H1 (cell line): Measurements from ENCODE around the gene CRADD. TPM values are rescaled to one million over a fixed set of nuclear protein-coding genes. Genes with fewer than 3 reads are reported as not detected.

Experiments
- CTCF ChIA-PET: fragments of 300-600 bp; sonication (Branson Sonifier 250); formaldehyde crosslinking; loops from one replicate; lab custom pipeline; 2021; ENCODE audit not compliant: partially characterized antibody; lab: Charles Lee
- POLR2A ChIA-PET: fragments of 300-600 bp; sonication (Branson Sonifier 250); formaldehyde crosslinking; loops from one replicate; lab custom pipeline; 2021; ENCODE audit warnings: inconsistent platforms; ENCODE audit not compliant: partially characterized antibody; lab: Charles Lee
- DNase-seq, 2 experiments: peaks; one replicate each; pipeline versions ENCODE4 v3.0.0 to v3.0.0-alpha.2; 2010 to 2022; ENCODE audit warnings: low spot score in 2 of 2, low read depth in 1 of 2, mixed read lengths in 1 of 2
- FAIRE-seq: peaks from 2 replicates; lab custom pipeline; 2011; peaks lifted over from hg19 to GRCh38; lab: Jason Lieb, UNC
- H2AFZ ChIP-seq: 2 replicates; pipeline ENCODE4 v1.8.1; 2012; ENCODE audit warnings: low read length, inconsistent platforms
- H2AK5ac ChIP-seq: 2 replicates; pipeline ENCODE4 v1.6.1; 2013; ENCODE audit warnings: low read depth, low read length
- H2BK120ac ChIP-seq: replicated peaks from 2 replicates; pipeline ENCODE3; 2013; ENCODE audit warnings: low read depth, low read length, inconsistent platforms
- H2BK12ac ChIP-seq: 2 replicates; pipeline ENCODE4 v1.6.1; 2013; ENCODE audit warnings: low read depth, low read length
- H2BK15ac ChIP-seq: 2 replicates; pipeline ENCODE4 v1.6.1; 2013; ENCODE audit warnings: low read length
- H2BK20ac ChIP-seq: 2 replicates; pipeline ENCODE4 v1.6.1; 2013; ENCODE audit warnings: low read length
- H2BK5ac ChIP-seq: 2 replicates; pipeline ENCODE4 v1.6.1; 2013; ENCODE audit warnings: low read depth, low read length
- H3K14ac ChIP-seq: 2 replicates; pipeline ENCODE4 v1.6.1; 2013; ENCODE audit warnings: inconsistent platforms; ENCODE audit not compliant: insufficient read length
- H3K18ac ChIP-seq: 2 replicates; pipeline ENCODE4 v1.6.1; 2013; ENCODE audit warnings: low read length; ENCODE audit errors: extremely low read depth
- H3K23ac ChIP-seq: 2 replicates; pipeline ENCODE4 v1.6.1; 2013; ENCODE audit warnings: inconsistent platforms; ENCODE audit not compliant: insufficient read length
- H3K23me2 ChIP-seq: 2 replicates; pipeline ENCODE4 v1.6.1; 2013; ENCODE audit warnings: low read depth, low read length
- H3K27ac ChIP-seq: 2 replicates; pipeline ENCODE4 v1.6.1; 2011; ENCODE audit warnings: low read depth, low read length, inconsistent platforms
- H3K27me3 ChIP-seq, 4 experiments: replicated peaks in 1 of 4; 1 replicate in 1 of 4; 2 replicates in 3 of 4; pipeline versions ENCODE4 v1.6.1 to v1.8.1; 2011 to 2013; ENCODE audit warnings: low read length in 3 of 4, mild to moderate bottlenecking in 3 of 4, inconsistent platforms in 2 of 4, mixed read lengths in 2 of 4, moderate library complexity in 1 of 4; ENCODE audit not compliant: control insufficient read depth in 3 of 4, insufficient read depth in 3 of 4; ENCODE audit errors: extremely low read depth in 1 of 4
- H3K36me3 ChIP-seq, 4 experiments: 2 replicates each; pipeline versions ENCODE4 v1.6.1 to v1.8.1; 2011 to 2013; ENCODE audit warnings: mild to moderate bottlenecking in 4 of 4, low read length in 3 of 4, moderate library complexity in 2 of 4, control low read depth in 1 of 4, inconsistent platforms in 1 of 4; ENCODE audit not compliant: insufficient read depth in 4 of 4, control insufficient read depth in 2 of 4
- H3K4ac ChIP-seq: replicated peaks from 2 replicates; pipeline ENCODE3; 2013; ENCODE audit warnings: low read length, low read depth, mixed read lengths, inconsistent platforms; ENCODE audit not compliant: insufficient read length
- H3K4me1 ChIP-seq, 4 experiments: replicated peaks in 1 of 4; 1 replicate in 1 of 4; 2 replicates in 3 of 4; pipeline versions ENCODE4 v1.6.1 to v1.8.1; 2011 to 2013; ENCODE audit warnings: low read length in 3 of 4, inconsistent platforms in 2 of 4, mixed read lengths in 1 of 4; ENCODE audit not compliant: insufficient read depth in 4 of 4, control insufficient read depth in 3 of 4
- H3K4me2 ChIP-seq, 2 experiments: 2 replicates each; pipeline versions ENCODE4 v1.6.1 to v1.8.1; 2011 to 2013; ENCODE audit warnings: low read depth in 2 of 2, low read length in 2 of 2, control low read depth in 1 of 2, inconsistent platforms in 1 of 2, mild to moderate bottlenecking in 1 of 2; ENCODE audit not compliant: insufficient read depth in 1 of 2
- H3K4me3 ChIP-seq, 4 experiments: fragments of 200-600, 300-600 bp in 1 of 4; sonication (generic), shearing (Covaris generic), sonication (Bioruptor Twin) in 1 of 4; 2 replicates each; pipeline versions ENCODE4 v1.5.1 to v1.8.1; 2011 to 2016; ENCODE audit warnings: low read length in 4 of 4, low read depth in 3 of 4, control low read depth in 2 of 4, inconsistent platforms in 2 of 4, mild to moderate bottlenecking in 2 of 4, mixed read lengths in 1 of 4, moderate library complexity in 1 of 4; ENCODE audit not compliant: insufficient read depth in 2 of 4; ENCODE audit errors: extremely low read depth in 1 of 4
- H3K56ac ChIP-seq: replicated peaks from 2 replicates; pipeline ENCODE3; 2013; ENCODE audit warnings: low read depth, mild to moderate bottlenecking, mixed read lengths, low read length, inconsistent platforms; ENCODE audit not compliant: insufficient read length
- H3K79me1 ChIP-seq: 2 replicates; pipeline ENCODE4 v1.6.1; 2013; ENCODE audit warnings: low read depth, low read length, control low read depth
- H3K79me2 ChIP-seq, 2 experiments: 2 replicates each; pipeline versions ENCODE4 v1.6.1 to v1.8.1; 2012 to 2013; ENCODE audit warnings: low read length in 2 of 2, mild to moderate bottlenecking in 2 of 2, inconsistent platforms in 1 of 2; ENCODE audit not compliant: insufficient read depth in 2 of 2, control insufficient read depth in 1 of 2
- H3K9ac ChIP-seq, 4 experiments: replicated peaks in 1 of 4; 1 replicate in 1 of 4; 2 replicates in 3 of 4; pipeline versions ENCODE4 v1.6.1 to v1.8.1; 2011 to 2013; ENCODE audit warnings: low read depth in 3 of 4, low read length in 3 of 4, control low read depth in 2 of 4, mild to moderate bottlenecking in 2 of 4, moderate library complexity in 2 of 4, inconsistent platforms in 1 of 4; ENCODE audit errors: extremely low read depth in 1 of 4
- H3K9me3 ChIP-seq, 2 experiments: 2 replicates each; pipeline versions ENCODE4 v1.6.1 to v1.8.1; 2012 to 2013; ENCODE audit warnings: mild to moderate bottlenecking in 2 of 2, moderate library complexity in 2 of 2, control low read depth in 1 of 2, inconsistent platforms in 1 of 2, low read depth in 1 of 2, low read length in 1 of 2, mixed read lengths in 1 of 2; ENCODE audit not compliant: insufficient read depth in 2 of 2
- H4K20me1 ChIP-seq, 2 experiments: replicated peaks in 1 of 2; 2 replicates each; pipeline versions ENCODE3 to v1.8.1; 2011 to 2013; ENCODE audit warnings: inconsistent platforms in 2 of 2, low read length in 2 of 2, mild to moderate bottlenecking in 1 of 2; ENCODE audit not compliant: insufficient read depth in 2 of 2, control insufficient read depth in 1 of 2
- H4K5ac ChIP-seq: 2 replicates; pipeline ENCODE4 v1.6.1; 2013; ENCODE audit warnings: low read length, low read depth, mixed read lengths, inconsistent platforms; ENCODE audit not compliant: insufficient read length
- H4K8ac ChIP-seq: 2 replicates; pipeline ENCODE4 v1.8.0; 2013; ENCODE audit warnings: mild to moderate bottlenecking, moderate library complexity, low read length, inconsistent platforms; ENCODE audit not compliant: insufficient read depth; ENCODE audit errors: extremely low read depth
- H4K91ac ChIP-seq: replicated peaks from 2 replicates; pipeline ENCODE3; 2013; ENCODE audit warnings: low read length, mixed read lengths, inconsistent platforms; ENCODE audit not compliant: insufficient read length
- CTCF ChIP-seq, 3 experiments: IDR thresholded peaks; 1 replicate in 2 of 3; 2 replicates in 1 of 3; pipeline versions ENCODE4 v1.5.1 to v1.6.1; 2011; ENCODE audit warnings: low read length in 3 of 3, mild to moderate bottlenecking in 3 of 3, inconsistent platforms in 2 of 3, low read depth in 1 of 3, moderate library complexity in 1 of 3; ENCODE audit not compliant: insufficient read depth in 1 of 3; ENCODE audit errors: control extremely low read depth in 1 of 3
- NRF1 ChIP-seq: IDR thresholded peaks from 2 replicates; pipeline ENCODE4 v1.6.1; 2011; ENCODE audit warnings: mild to moderate bottlenecking, low read depth, low read length, improper control_type of control experiment
- RAD21 ChIP-seq, 2 experiments: IDR thresholded peaks in 1 of 2; conservative IDR thresholded peaks in 1 of 2; 2 replicates each; pipeline ENCODE4 v1.6.1; 2011; ENCODE audit warnings: low read depth in 2 of 2, low read length in 2 of 2, improper control_type of control experiment in 1 of 2, inconsistent platforms in 1 of 2, mild to moderate bottlenecking in 1 of 2, moderate library complexity in 1 of 2
- SP2 ChIP-seq: IDR thresholded peaks from 2 replicates; pipeline ENCODE4 v1.6.1; 2012; ENCODE audit warnings: mild to moderate bottlenecking, low read length, inconsistent platforms
- WGBS, 2 experiments: shearing (Covaris generic) in 1 of 2; methylation state at CpG; one replicate each; pipeline versions ENCODE4 v1.1.6 to v1.1.7; 2013 to 2015; ENCODE audit warnings: low lambda C conversion rate in 2 of 2, mixed read lengths in 2 of 2, inconsistent platforms in 1 of 2, low coverage in 1 of 2, missing lambda C conversion rate in 1 of 2; ENCODE audit not compliant: insufficient replicate concordance in 2 of 2, insufficient coverage in 1 of 2, insufficient read length in 1 of 2; ENCODE audit errors: extremely low coverage in 1 of 2, missing lambda C conversion rate in 1 of 2; 5-methylcytosine and 5-hydroxymethylcytosine counted together
- polyA plus RNA-seq, 7 experiments: library from polyadenylated mRNA; depleted of rRNA in 3 of 7; stranded (reverse) in 5 of 7; unstranded in 2 of 7; fragments of >200 nt in 5 of 7; fragments of 200-250 nt in 2 of 7; gene quantifications; 1 replicate in 5 of 7; 2 replicates in 1 of 7; 4 replicates in 1 of 7; pipeline versions ENCODE4 v1.2.1 to v1.2.3, GENCODE V29; 2011 to 2013; ENCODE audit warnings: missing spikeins in 2 of 7, mixed read lengths in 2 of 7
- total RNA-seq: library from RNA; stranded (reverse); fragmentation: NEBNext Ultra II Directional; extraction: Animal tissue kit (Norgen Biotek cat#: 25700); gene quantifications from 2 replicates; pipeline ENCODE4 v1.2.1, GENCODE V29; 2021

CRADD gene
- total and polyA plus RNA-seq, 2 of the 8 experiments (the other 6 are each of a cell fraction or from before 2014, with no cell fraction given): 8.1 to 15.4 TPM

GRCh38 chr12:93802698-93803423 lies 125.7 kb downstream of the CRADD start:
- Histone ChIP-seq H3K14ac (no peak overlapping the region), H3K9me3 (no peaks in the 10 kb centered on the region), H2BK12ac (no peak overlapping the region), H4K20me1 (no peaks in the 10 kb centered on the region), H3K9ac (no peak overlapping the region), H3K4me2 (no peak overlapping the region), H3K36me3 (no peaks in the 10 kb centered on the region), H3K27ac (no peak overlapping the region), H3K79me1 (no peaks in the 10 kb centered on the region), H3K4me1 (peaks cover 0 to 7% (median 2%) of the 10 kb centered on the region in 4 experiments; a peak in 4 of 7 replicates), H3K23me2 (no peaks in the 10 kb centered on the region), H3K27me3 (no peaks in the 10 kb centered on the region), H2BK5ac (no peak overlapping the region), H4K91ac (no peak overlapping the region), H2BK120ac (no peak overlapping the region), H2BK15ac (no peak overlapping the region), H3K18ac (no peak overlapping the region), H2BK20ac (no peak overlapping the region), H2AK5ac (no peak overlapping the region), H3K4me3 (no peak overlapping the region), H4K5ac (no peak overlapping the region), H3K56ac (no peak overlapping the region), H4K8ac (no peak overlapping the region), H3K4ac (no peak overlapping the region), H3K79me2 (no peaks in the 10 kb centered on the region), H3K23ac (no peak overlapping the region), H2AFZ (no peak overlapping the region)
- FAIRE-seq: no peak
- no peak for DNase-seq
- WGBS, 2 experiments: 87% methylated on average over 2 of the region's 2 CpGs; no CpG with 5 or more reads in 1 of the 2 experiments
- POLR2A ChIA-PET: interaction anchor here (1.1 to 1.3 kb wide), 2 partner anchors 230 to 234 kb away, joined by 3 to 5 read pairs; partner anchors contain the start of gene SOCS2
- CTCF ChIA-PET: interaction anchor here (0.7 to 3.1 kb wide), 21 partner anchors 9 to 299 kb away, joined by 3 to 17 read pairs (median 3); no protein-coding TSS in a partner anchor
- TF ChIP-seq CTCF (IDR thresholded peaks at IDR 0.05; ENCODE audit: control extremely low read depth in 1 of 3, insufficient read depth in 1 of 3, low read depth in 1 of 3, low read length in 3 of 3) (peak in 2 of 3 experiments; percentile 5 to 30; a peak in 2 of 4 replicates), RAD21 (IDR thresholded peaks at IDR 0.05 in 1 of 2, conservative IDR thresholded peaks at IDR 0.05 in 1 of 2; ENCODE audit: low read depth in 2 of 2, low read length in 2 of 2) (peak; percentile 53 to 63), SP2 (no peak), NRF1 (no peak)
